ENCODE data around the gene CARMIL1. TPM values are rescaled to one million over a fixed set of nuclear protein-coding genes. Genes with fewer than 3 reads are reported as not detected.
A peak's percentile ranks its signal among the peaks of the same experiment; 100 is the strongest.

The CARMIL1 gene
- total RNA-seq, 1 experiment from 2014 or later, result 23.6 TPM

DNA sequence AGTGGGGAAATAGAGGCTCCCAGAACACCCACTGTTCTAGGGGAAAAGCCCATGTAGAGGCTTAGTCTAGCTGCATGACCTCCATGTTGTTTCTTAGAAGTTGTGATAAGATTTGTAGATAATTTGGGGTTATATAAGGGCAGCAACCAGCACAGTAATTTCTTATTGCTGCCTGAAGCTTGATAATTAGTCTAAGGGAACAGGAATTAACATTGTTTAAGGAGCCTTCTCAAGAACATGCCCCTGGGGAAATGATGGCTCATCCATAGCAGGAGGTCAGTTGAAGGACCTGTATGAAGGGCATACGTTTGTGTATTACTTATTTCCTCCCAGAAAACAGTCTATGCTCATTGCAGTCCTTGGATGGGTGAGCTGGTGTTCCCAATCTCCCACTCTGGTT is 202.1 kb downstream of the CARMIL1 start:
- no peak overlapping the region for H2BK5ac ChIP-seq (ENCODE audit: insufficient read length, low read length)
- H3K18ac ChIP-seq (ENCODE audit: insufficient read length, low read depth, low read length), result no peak overlapping the region
- H2BK20ac ChIP-seq (ENCODE audit: low read depth, low read length, poor library complexity, severe bottlenecking), result no peak overlapping the region
- no peaks in the 10 kb centered on the region for H3K23me2 ChIP-seq (ENCODE audit: insufficient read length, low read depth, low read length, poor library complexity, severe bottlenecking)
- no peak overlapping the region for H2AK5ac ChIP-seq (ENCODE audit: insufficient read length, low read length)
- no peak overlapping the region for H3K4me2 ChIP-seq (ENCODE audit: insufficient read depth, insufficient read length, low read length)
- no peak overlapping the region for H4K91ac ChIP-seq (ENCODE audit: insufficient read length, low read depth, low read length)
- DNase-seq, result no peak
- H2BK15ac ChIP-seq (ENCODE audit: low read depth, low read length), result no peak overlapping the region
- H3K56ac ChIP-seq (ENCODE audit: insufficient read length, low read depth, low read length), result no peak overlapping the region
- no peak overlapping the region for H4K5ac ChIP-seq (ENCODE audit: insufficient read length, low read depth, low read length)
- H4K20me1 ChIP-seq (ENCODE audit: control insufficient read depth, insufficient read depth, insufficient read length), result no peaks in the 10 kb centered on the region
- H3T11ph ChIP-seq (ENCODE audit: low read length), result no peak overlapping the region
- no peak overlapping the region for H2BK120ac ChIP-seq (ENCODE audit: low read depth, low read length, poor library complexity, severe bottlenecking)
- no peak for TF ChIP-seq CTCF (conservative IDR thresholded peaks at IDR 0.05)
- Mint-ChIP-seq H3K4me1 (peaks cover 0 to 3% of the 10 kb centered on the region in 2 experiments; a peak in 1 of 4 replicates), H3K9me3 (no peaks in the 10 kb centered on the region), H3K4me3 (no peak overlapping the region), H3K27me3 (ENCODE audit: low read depth) (no peaks in the 10 kb centered on the region), H3K36me3 (ENCODE audit: insufficient read depth in 1 of 3, low read depth in 3 of 3) (peaks cover 0 to 11% (median 2%) of the 10 kb centered on the region in 3 experiments; a peak in 5 of 7 replicates), H3K27ac (peak overlapping the region in 1 of 3 experiments; percentile 53; a peak in 1 of 7 replicates)
- H3K27ac ChIP-seq (ENCODE audit: insufficient read length, low read depth, low read length), result no peak overlapping the region
- no peaks in the 10 kb centered on the region for H3K4me1 ChIP-seq (ENCODE audit: insufficient read depth, low read length)
- H3K23ac ChIP-seq (ENCODE audit: insufficient read length, low read depth, low read length), result no peak overlapping the region
- no peak overlapping the region for H3K4ac ChIP-seq (ENCODE audit: low read depth, low read length)
- no peaks in the 10 kb centered on the region for H3K79me2 ChIP-seq (ENCODE audit: insufficient read depth, low read length)
- H3K79me1 ChIP-seq (ENCODE audit: insufficient read depth, low read depth, low read length, poor library complexity, severe bottlenecking), result no peaks in the 10 kb centered on the region
- H2BK12ac ChIP-seq (ENCODE audit: insufficient read length, low read depth, low read length), result no peak overlapping the region
- H3K14ac ChIP-seq (ENCODE audit: insufficient read depth, low read length), result no peak overlapping the region
- no peak overlapping the region for H2AFZ ChIP-seq (ENCODE audit: low read length)
- no CpG with 5 or more reads among the region's 1 CpG for WGBS (ENCODE audit: extremely low coverage, insufficient read length, low lambda C conversion rate)
- no peak overlapping the region for H3K9ac ChIP-seq (ENCODE audit: extremely low read depth, insufficient read length, low read length)
- H4K8ac ChIP-seq (replicated peaks; ENCODE audit: insufficient read length, low read depth, low read length), result no peak overlapping the region
- no peaks in the 10 kb centered on the region for H3K27me3 ChIP-seq (ENCODE audit: insufficient read depth, low read length)
- no peaks in the 10 kb centered on the region for H3K9me3 ChIP-seq (ENCODE audit: control insufficient read depth, low read depth, low read length)

All from H9 (cell line).